Measurements from ENCODE around the gene SYT1.

Gene SYT1

DNA sequence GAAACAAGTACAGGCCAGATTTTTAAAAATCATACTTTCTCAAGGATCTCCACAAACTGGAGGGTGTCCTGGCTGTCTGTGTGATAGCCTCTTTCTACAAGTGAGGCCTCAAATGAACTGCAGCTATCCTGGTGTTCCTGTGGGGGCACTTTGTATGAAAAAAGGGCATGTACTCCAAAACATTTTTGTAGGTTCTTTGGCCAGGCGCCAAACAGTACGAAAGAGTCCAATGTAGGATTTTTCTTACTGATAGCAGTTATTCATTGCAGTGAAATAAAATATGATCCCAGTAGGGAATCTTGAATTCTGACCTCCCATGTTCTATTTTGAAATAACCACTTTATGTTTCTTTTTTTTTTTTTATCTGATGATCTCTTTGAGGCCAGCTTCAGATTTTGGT, 444.5 kb downstream of the SYT1 start:
- no peaks in the 10 kb centered on the region for H3K27me3 ChIP-seq (ENCODE audit: low read length)
- no peak for TF ChIP-seq EZH2phosphoT487 (conservative IDR thresholded peaks at IDR 0.05; ENCODE audit: low read length)
- TF ChIP-seq, protein P1, sequence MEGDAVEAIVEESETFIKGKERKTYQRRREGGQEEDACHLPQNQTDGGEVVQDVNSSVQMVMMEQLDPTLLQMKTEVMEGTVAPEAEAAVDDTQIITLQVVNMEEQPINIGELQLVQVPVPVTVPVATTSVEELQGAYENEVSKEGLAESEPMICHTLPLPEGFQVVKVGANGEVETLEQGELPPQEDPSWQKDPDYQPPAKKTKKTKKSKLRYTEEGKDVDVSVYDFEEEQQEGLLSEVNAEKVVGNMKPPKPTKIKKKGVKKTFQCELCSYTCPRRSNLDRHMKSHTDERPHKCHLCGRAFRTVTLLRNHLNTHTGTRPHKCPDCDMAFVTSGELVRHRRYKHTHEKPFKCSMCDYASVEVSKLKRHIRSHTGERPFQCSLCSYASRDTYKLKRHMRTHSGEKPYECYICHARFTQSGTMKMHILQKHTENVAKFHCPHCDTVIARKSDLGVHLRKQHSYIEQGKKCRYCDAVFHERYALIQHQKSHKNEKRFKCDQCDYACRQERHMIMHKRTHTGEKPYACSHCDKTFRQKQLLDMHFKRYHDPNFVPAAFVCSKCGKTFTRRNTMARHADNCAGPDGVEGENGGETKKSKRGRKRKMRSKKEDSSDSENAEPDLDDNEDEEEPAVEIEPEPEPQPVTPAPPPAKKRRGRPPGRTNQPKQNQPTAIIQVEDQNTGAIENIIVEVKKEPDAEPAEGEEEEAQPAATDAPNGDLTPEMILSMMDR (IDR thresholded peaks at IDR 0.05; ENCODE audit: insufficient read depth, low read length, poor library complexity, severe bottlenecking) = no peak
- no peak overlapping the region for H2AFZ ChIP-seq (ENCODE audit: low read depth, low read length, severe bottlenecking)
- H3K27ac ChIP-seq (ENCODE audit: low read depth, low read length) = no peak overlapping the region
- H3K4me3 ChIP-seq (ENCODE audit: insufficient read depth, low read length, poor library complexity, severe bottlenecking) = no peak overlapping the region
- H3K9me3 ChIP-seq (ENCODE audit: insufficient read depth, low read length) = no peaks in the 10 kb centered on the region
- no peaks in the 10 kb centered on the region for H3F3A ChIP-seq (ENCODE audit: insufficient read depth)
- H3K9me2 ChIP-seq (replicated peaks; ENCODE audit: insufficient read depth, low read length) = no peaks in the 10 kb centered on the region
- H4K20me1 ChIP-seq (ENCODE audit: low read depth, low read length) = no peaks in the 10 kb centered on the region
- no peaks in the 10 kb centered on the region for H3K36me3 ChIP-seq (ENCODE audit: low read length)
- H3K9ac ChIP-seq (ENCODE audit: low read length) = no peak overlapping the region
- no peaks in the 10 kb centered on the region for H3K79me2 ChIP-seq (ENCODE audit: insufficient read depth, low read length)
- H3K4me2 ChIP-seq (ENCODE audit: low read depth, low read length, poor library complexity, severe bottlenecking) = no peak overlapping the region

DNA sequence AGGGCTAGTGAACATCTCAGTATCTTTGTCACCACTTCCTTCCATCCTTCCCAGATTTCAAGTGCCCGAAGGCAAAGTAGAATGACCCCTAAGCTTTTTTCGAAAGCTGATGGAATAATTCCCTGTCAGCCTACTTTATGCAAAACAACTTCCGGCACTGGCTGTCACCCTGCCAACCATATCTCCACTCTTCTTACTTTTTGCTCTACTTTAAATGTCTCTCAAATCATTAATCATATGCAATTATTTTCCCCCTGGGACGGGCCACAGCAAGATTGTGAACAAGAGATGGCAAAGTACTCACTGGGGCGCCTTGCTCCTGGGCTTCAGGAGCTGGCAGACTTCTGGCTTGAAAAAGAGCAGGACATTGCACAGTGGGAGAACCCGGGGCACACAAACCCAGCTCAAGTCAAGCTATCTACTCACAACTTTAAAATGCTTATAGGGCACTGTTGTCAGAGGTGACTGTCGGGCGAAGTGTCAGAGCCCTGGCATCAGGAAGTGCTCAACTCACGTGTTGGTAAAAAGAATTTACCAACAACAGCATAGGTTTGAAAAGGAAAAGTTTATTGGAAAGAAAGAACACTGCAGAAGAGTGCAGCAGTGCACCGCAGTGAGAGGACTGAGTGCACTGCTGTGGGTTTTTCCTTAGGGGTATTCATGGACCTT, 452.7 kb downstream of the SYT1 start:
- H2AFZ ChIP-seq (ENCODE audit: low read depth, low read length, severe bottlenecking) = no peak overlapping the region
- no peak overlapping the region for H3K4me2 ChIP-seq (ENCODE audit: low read depth, low read length, poor library complexity, severe bottlenecking)
- no peaks in the 10 kb centered on the region for H3K36me3 ChIP-seq (ENCODE audit: low read length)
- H3K9ac ChIP-seq (ENCODE audit: low read length) = no peak overlapping the region
- no peaks in the 10 kb centered on the region for H3K9me3 ChIP-seq (ENCODE audit: insufficient read depth, low read length)
- H3K79me2 ChIP-seq (ENCODE audit: insufficient read depth, low read length) = no peaks in the 10 kb centered on the region
- TF ChIP-seq, protein P1 (IDR thresholded peaks at IDR 0.05; ENCODE audit: insufficient read depth, low read length, poor library complexity, severe bottlenecking) = no peak
- no peak for TF ChIP-seq EZH2phosphoT487 (conservative IDR thresholded peaks at IDR 0.05; ENCODE audit: low read length)
- 0 out of 2 replicates have a peak, but pooled peaks cover 2% of the 10 kb centered on the region for H3K27me3 ChIP-seq (ENCODE audit: low read length)
- H3K27ac ChIP-seq (ENCODE audit: low read depth, low read length) = no peak overlapping the region
- H3K4me3 ChIP-seq (ENCODE audit: insufficient read depth, low read length, poor library complexity, severe bottlenecking) = no peak overlapping the region
- no peaks in the 10 kb centered on the region for H4K20me1 ChIP-seq (ENCODE audit: low read depth, low read length)
- no peaks in the 10 kb centered on the region for H3K9me2 ChIP-seq (replicated peaks; ENCODE audit: insufficient read depth, low read length)
- H3F3A ChIP-seq (ENCODE audit: insufficient read depth) = no peaks in the 10 kb centered on the region

DNA sequence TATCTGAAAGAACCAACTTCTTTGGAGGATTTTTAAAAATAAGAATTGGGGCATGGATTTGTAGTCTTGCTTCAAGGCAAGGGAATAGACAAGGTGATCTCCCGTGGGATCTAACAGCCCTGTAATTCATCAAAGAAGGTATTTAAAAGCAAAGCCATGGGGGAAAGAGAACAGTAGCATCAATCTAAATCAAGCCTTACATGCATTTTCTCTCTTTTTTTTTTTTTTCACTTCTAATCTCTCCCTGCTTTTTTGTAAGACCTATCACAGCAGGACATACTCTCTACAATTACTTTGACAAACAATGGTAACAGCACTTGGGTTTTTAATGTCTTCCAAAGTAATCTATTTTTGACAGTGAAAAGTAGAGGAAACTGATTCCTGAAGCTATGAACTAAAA, 458.3 kb downstream of the SYT1 start:
- Histone ChIP-seq H3K4me2 (ENCODE audit: low read depth, low read length, poor library complexity, severe bottlenecking) (no peak overlapping the region), H2AFZ (ENCODE audit: low read depth, low read length, severe bottlenecking) (no peak overlapping the region), H3K27ac (ENCODE audit: low read depth, low read length) (no peak overlapping the region), H3K27me3 (ENCODE audit: low read length) (0 out of 2 replicates have a peak, but pooled peaks cover 2% of the 10 kb centered on the region), H3K36me3 (ENCODE audit: low read length) (no peaks in the 10 kb centered on the region), H3K9me2 (replicated peaks; ENCODE audit: insufficient read depth, low read length) (no peaks in the 10 kb centered on the region), H4K20me1 (ENCODE audit: low read depth, low read length) (no peaks in the 10 kb centered on the region), H3K4me3 (ENCODE audit: insufficient read depth, low read length, poor library complexity, severe bottlenecking) (no peak overlapping the region), H3K79me2 (ENCODE audit: insufficient read depth, low read length) (no peaks in the 10 kb centered on the region), H3K9me3 (ENCODE audit: insufficient read depth, low read length) (no peaks in the 10 kb centered on the region), H3F3A (ENCODE audit: insufficient read depth) (no peaks in the 10 kb centered on the region), H3K9ac (ENCODE audit: low read length) (no peak overlapping the region)
- TF ChIP-seq, protein P1 (IDR thresholded peaks at IDR 0.05; ENCODE audit: insufficient read depth, low read length, poor library complexity, severe bottlenecking) = no peak
- TF ChIP-seq EZH2phosphoT487 (conservative IDR thresholded peaks at IDR 0.05; ENCODE audit: low read length) = no peak
